ENCODE measurements around the gene FILIP1L. TPM values are rescaled to one million over a fixed set of nuclear protein-coding genes. Genes with fewer than 3 reads are reported as not detected.

The FILIP1L gene
- total RNA-seq, 1 donor from 2014 or later, result 33.4 TPM

DNA sequence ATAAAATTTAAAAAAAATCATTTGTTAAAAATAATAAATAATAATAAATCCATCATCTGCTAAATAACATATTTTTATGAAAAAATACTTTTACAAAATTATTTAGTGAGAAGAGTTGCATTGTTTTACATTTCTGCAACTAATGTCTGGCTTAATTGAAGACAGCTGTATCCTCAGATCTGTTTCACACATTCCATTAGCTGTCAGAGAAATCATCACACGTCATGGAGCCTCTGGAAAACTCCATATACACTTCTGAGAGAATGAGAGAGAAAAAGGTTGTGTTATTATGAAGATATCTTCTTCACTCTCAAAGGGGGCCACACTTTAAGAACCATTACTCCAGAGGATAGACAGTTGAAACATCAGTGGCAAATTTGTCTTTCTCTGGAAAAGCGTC, 255.8 kb downstream of the FILIP1L start:
- TF ChIP-seq, protein P1, sequence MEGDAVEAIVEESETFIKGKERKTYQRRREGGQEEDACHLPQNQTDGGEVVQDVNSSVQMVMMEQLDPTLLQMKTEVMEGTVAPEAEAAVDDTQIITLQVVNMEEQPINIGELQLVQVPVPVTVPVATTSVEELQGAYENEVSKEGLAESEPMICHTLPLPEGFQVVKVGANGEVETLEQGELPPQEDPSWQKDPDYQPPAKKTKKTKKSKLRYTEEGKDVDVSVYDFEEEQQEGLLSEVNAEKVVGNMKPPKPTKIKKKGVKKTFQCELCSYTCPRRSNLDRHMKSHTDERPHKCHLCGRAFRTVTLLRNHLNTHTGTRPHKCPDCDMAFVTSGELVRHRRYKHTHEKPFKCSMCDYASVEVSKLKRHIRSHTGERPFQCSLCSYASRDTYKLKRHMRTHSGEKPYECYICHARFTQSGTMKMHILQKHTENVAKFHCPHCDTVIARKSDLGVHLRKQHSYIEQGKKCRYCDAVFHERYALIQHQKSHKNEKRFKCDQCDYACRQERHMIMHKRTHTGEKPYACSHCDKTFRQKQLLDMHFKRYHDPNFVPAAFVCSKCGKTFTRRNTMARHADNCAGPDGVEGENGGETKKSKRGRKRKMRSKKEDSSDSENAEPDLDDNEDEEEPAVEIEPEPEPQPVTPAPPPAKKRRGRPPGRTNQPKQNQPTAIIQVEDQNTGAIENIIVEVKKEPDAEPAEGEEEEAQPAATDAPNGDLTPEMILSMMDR (conservative IDR thresholded peaks at IDR 0.05; ENCODE audit: low read depth, low read length), result no peak
- DNase-seq (ENCODE audit: low read depth), result no peak
- H3K4me3 ChIP-seq (ENCODE audit: low read depth, low read length), result no peak overlapping the region

DNA sequence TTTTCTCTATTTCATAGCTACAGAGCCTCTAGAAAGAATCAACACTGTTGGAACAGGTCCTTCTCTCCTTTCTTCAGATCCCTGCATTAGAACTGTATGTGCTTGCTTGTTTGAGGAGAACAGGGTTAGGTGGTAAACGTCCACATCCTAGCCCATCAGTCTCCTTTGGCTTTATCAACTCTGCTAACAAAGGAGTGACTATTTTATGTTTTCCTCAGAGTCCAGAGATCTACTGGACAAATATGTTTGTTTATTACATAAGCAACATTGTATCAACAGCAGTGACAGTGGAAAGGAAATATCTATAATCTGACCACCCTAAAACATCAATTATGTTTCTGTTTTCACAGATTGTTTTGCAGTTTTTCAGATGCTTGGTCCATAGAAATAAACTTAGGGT, 257.0 kb downstream of the FILIP1L start:
- no peak overlapping the region for H3K4me3 ChIP-seq (ENCODE audit: low read depth, low read length)
- TF ChIP-seq, protein P1 (conservative IDR thresholded peaks at IDR 0.05; ENCODE audit: low read depth, low read length), result no peak
- no peak for DNase-seq (ENCODE audit: low read depth)

DNA sequence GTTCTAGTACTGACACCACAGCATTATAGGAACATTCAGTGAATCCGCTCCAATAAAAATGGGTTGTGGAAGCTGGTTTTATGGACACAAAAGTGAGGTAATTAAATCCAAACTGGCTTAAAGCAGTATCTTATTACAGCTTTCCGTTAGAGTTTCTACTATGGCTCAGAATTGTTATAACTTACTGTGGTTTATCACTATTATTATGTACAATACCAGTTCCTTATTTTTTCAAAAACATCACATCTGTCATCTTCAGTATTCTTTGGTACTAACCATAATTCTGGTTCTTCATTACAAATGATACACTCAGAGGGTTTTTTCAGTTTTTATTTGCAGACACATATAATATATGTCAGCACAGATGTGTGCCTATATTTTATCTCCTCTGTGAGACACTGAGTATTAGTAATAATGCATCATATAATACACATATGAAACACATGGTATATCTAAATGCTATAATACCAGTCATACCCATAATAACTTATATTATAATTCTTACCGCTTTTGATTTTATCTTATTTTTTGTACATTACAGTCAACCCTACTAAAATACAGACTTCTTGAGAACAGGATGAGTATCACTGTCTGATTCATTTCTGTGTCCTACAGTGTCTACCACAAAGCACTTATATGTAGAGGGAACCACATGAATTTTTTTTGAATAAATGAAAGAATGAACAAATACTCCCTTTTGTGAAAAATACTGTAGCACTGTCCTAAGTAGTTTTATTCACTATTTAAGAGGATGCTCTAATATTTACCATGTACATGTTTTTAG, 257.7 kb downstream of the FILIP1L start:
- H3K4me3 ChIP-seq (ENCODE audit: low read depth, low read length), result no peak overlapping the region
- DNase-seq (ENCODE audit: low read depth), result no peak
- TF ChIP-seq, protein P1 (conservative IDR thresholded peaks at IDR 0.05; ENCODE audit: low read depth, low read length), result no peak

DNA sequence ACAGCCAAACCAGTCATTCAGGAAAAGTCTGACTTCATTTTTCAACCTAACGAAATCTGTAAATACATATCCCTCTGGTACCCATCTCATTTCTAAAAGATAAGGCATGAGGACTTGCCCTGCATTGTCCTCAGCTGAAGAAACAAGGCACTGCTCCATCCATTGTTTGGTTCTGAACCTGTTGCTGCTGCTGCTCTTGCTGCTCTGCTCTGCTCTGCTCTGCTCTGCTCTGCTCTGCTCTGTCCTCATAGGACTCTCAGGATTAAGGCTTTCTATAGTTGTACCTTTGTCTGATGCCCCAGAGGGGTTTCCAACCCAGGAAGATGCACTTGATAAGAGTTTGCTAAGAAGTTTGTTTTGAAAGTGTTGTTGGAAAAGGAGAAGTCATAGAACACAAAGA, 258.4 kb downstream of the FILIP1L start:
- no peak overlapping the region for H3K4me3 ChIP-seq (ENCODE audit: low read depth, low read length)
- TF ChIP-seq, protein P1 (conservative IDR thresholded peaks at IDR 0.05; ENCODE audit: low read depth, low read length), result no peak
- no peak for DNase-seq (ENCODE audit: low read depth)

DNA sequence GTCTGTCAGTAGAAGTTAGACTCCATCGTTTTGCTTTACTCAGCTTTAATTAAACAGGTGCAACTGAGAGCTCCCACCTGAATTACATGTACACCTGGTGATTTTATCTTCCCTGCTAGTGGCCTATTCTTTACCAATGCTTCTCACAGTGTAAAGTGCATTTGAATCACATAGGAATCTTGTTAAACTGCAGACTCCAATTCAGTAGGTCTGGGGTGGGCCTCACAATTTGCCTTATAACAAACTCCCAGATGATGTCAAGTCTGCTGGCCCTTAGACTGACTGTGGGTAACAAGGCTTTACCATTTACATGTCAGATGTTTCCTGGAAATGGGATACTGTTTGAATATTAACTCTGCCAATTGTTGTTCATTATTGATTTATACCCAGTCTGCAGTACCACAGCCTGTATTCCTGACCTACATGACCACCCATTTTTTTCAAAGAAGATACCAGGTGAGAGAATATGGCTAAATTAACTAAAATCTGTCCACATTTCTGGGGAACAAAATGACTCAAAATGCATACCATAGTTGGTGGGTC, 259.5 kb downstream of the FILIP1L start:
- no peak overlapping the region for H3K4me3 ChIP-seq (ENCODE audit: low read depth, low read length)

DNA sequence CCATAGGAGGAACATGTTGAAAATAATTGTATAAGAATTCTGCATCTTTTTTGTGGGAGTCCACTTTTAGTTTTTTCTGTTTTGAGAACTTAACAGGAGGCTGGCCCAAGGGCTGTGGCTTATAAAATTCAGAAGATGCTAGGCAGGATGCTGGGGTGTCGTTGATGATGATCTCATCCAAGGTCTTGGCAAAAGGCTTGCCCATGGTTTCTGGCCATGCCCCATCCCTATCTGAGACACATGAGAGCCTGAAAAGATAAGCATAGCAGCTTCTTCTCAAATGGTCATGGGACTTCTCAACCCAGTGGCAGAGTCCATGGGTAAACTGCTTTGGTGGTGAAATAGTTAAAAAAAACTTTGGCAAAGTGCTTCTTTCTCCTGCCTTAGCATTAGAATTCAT, 261.4 kb downstream of the FILIP1L start:
- TF ChIP-seq, protein P1 (conservative IDR thresholded peaks at IDR 0.05; ENCODE audit: low read depth, low read length), result no peak

More for the DNA sequence above, 259.5 kb downstream of the FILIP1L start:
- TF ChIP-seq, protein P1 (conservative IDR thresholded peaks at IDR 0.05; ENCODE audit: low read depth, low read length), result no peak
- no peak for DNase-seq (ENCODE audit: low read depth)

DNA sequence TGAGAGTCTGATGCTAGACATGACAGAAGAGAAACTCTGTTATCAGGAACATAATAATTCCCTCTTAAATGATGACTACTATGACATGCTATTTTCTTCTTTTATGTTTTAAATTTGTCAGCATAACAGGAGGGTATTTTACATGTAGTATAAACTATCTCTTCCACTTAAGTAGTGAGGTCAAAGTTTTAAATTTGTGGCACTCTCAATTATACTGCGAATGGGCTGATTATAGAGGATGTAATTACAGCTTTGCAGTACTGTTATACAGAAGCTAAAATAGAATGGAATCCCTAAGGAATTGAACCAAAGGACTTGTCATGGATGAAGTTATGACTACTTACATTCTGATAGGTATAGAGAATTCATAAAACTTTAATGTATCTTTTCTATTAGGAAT, 262.3 kb downstream of the FILIP1L start:
- DNase-seq (ENCODE audit: low read depth), result no peak
- H3K4me3 ChIP-seq (ENCODE audit: low read depth, low read length), result no peak overlapping the region
- TF ChIP-seq, protein P1 (conservative IDR thresholded peaks at IDR 0.05; ENCODE audit: low read depth, low read length), result no peak

More for the DNA sequence above, 261.4 kb downstream of the FILIP1L start:
- DNase-seq (ENCODE audit: low read depth), result no peak
- H3K4me3 ChIP-seq (ENCODE audit: low read depth, low read length), result no peak overlapping the region
